Renal cortical epithelial cell (primary cell): Measurements from ENCODE around the gene CAMK1G. TPM values are rescaled to one million over a fixed set of nuclear protein-coding genes. Genes with fewer than 3 reads are reported as not detected.
A peak's percentile ranks its signal among the peaks of the same experiment; 100 is the strongest.

ENCODE experiments used
- DNase-seq: peaks from one replicate; pipeline ENCODE4 v3.0.0-alpha.2; 2011; ENCODE audit warnings: low read depth
- total RNA-seq: library from RNA; depleted of rRNA; stranded (reverse); fragments of >200 nt; gene quantifications from 2 replicates; pipeline ENCODE4 v1.2.3, GENCODE V29; 2014

CAMK1G gene
- 0.55 TPM in 1 of 2 replicates, not detected in the other for total RNA-seq

- peak; percentile 67 for DNase-seq
Measured at GRCh38 chr1:209583408-209583807, at the start of gene CAMK1G. Gene CAMK1G, plus strand, starts transcription at chr1:209583714. Its CDS starts 11,270 bp downstream, at chr1:209594984.

GRCh38 chr1:209534496-209535250 lies 48.8 kb upstream of the CAMK1G start:
- no peak for DNase-seq

- no peak for DNase-seq
Measured at GRCh38 chr1:209536843-209537242, 46.7 kb upstream of the CAMK1G start.

GRCh38 chr1:209537336-209538114 lies 46.0 kb upstream of the CAMK1G start:
- DNase-seq = no peak

- no peak for DNase-seq
Measured at GRCh38 chr1:209539576-209539975, 43.9 kb upstream of the CAMK1G start.

GRCh38 chr1:209542585-209542984 lies 40.9 kb upstream of the CAMK1G start:
- DNase-seq = peak; percentile 99

GRCh38 chr1:209544098-209544497 lies 39.4 kb upstream of the CAMK1G start:
- no peak for DNase-seq

GRCh38 chr1:209545423-209545822 lies 38.1 kb upstream of the CAMK1G start:
- DNase-seq = no peak

GRCh38 chr1:209546390-209547085 lies 37.0 kb upstream of the CAMK1G start:
- no peak for DNase-seq

- no peak for DNase-seq
Measured at GRCh38 chr1:209547626-209548025, 35.9 kb upstream of the CAMK1G start.

GRCh38 chr1:209549443-209550205 lies 33.9 kb upstream of the CAMK1G start:
- DNase-seq = no peak

- no peak for DNase-seq
Measured at GRCh38 chr1:209550519-209550918, 33.0 kb upstream of the CAMK1G start.

GRCh38 chr1:209552406-209553264 lies 30.9 kb upstream of the CAMK1G start:
- DNase-seq = no peak

- DNase-seq = no peak
Measured at GRCh38 chr1:209554761-209555611, 28.5 kb upstream of the CAMK1G start.

GRCh38 chr1:209556162-209556690 lies 27.3 kb upstream of the CAMK1G start:
- no peak for DNase-seq

GRCh38 chr1:209557221-209557620 lies 26.3 kb upstream of the CAMK1G start:
- no peak for DNase-seq

- no peak for DNase-seq
Measured at GRCh38 chr1:209560529-209560928, 23.0 kb upstream of the CAMK1G start.

GRCh38 chr1:209560952-209561351 lies 22.6 kb upstream of the CAMK1G start:
- DNase-seq = no peak

GRCh38 chr1:209561532-209561931 lies 22.0 kb upstream of the CAMK1G start:
- no peak for DNase-seq

GRCh38 chr1:209564849-209565248 lies 18.7 kb upstream of the CAMK1G start:
- no peak for DNase-seq
